Frontal cortex (tissue), 4 donors: ENCODE data around the gene NYAP1. TPM values are rescaled to one million over a fixed set of nuclear protein-coding genes. Genes with fewer than 3 reads are reported as not detected.
"Not testable (repeated sequence)": the region's sequence is repeated elsewhere in the genome, so short reads cannot be mapped to it uniquely, and the experiment has no call there.

ENCODE experiments used
- DNase-seq, 2 donors: peaks; one replicate each; pipeline ENCODE4 v3.0.0; 2012; ENCODE audit warnings: low spot score in 2 of 2
- FAIRE-seq: peaks from 2 replicates; lab custom pipeline; 2012; peaks lifted over from hg19 to GRCh38; lab: Jason Lieb, UNC
- total RNA-seq: library from RNA; depleted of rRNA; stranded (reverse); fragments of >200 nt; gene quantifications from one replicate; pipeline ENCODE4 v1.2.3, GENCODE V29; 2014
- donor health status: control.
- donor health status: control.
- donor health status: control.

The NYAP1 gene
- total RNA-seq, 1 donor from 2014 or later = 55.0 TPM

- peak; percentile 92 for DNase-seq
- FAIRE-seq = no peak
Observed at GRCh38 chr7:100478958-100479660, 4.6 kb upstream of the NYAP1 start, which contains the start of gene TSC22D4. Gene TSC22D4, minus strand, starts transcription at chr7:100479214. Its CDS starts 1,176 bp downstream, at chr7:100478038.

DNA sequence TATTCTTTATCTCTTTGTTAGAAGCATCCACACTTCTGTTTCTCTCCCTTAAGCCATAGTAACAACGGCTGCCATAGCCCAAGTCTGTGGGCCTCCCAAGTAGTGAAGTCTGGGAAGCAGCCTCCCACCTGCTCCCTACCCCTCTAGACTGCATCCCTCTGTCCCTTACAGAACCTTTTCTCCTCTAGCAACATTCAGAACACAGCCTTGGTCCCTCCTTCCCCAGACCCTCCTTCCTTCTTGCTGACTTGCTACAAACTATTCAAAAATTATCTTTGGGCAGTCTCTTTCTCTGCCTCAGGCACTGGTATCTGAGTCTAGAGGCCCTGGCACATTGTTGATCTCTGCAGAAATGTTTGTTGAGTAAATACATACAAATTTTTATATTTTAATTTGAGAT lies 2.3 kb upstream of the NYAP1 start:
- no peak for FAIRE-seq
- no peak for DNase-seq

DNA sequence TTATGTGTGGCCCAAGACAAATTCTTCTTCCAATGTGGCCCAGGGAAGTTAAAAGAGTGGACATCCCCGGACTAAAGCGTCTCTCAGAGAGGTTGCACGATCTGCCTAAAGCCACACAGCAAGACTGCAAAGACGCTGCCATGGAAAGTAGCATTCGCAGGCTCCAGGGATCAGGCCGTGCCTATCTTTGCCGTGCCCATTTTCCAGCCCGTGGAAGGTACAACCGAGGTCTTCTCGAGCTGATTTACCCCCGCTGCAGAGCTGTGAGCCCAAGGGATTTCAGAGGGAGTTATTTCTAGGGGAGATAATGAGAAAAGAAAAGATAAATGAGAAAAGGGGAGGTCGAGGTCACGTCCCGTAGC lies 1.0 kb upstream of the NYAP1 start:
- DNase-seq = no peak
- FAIRE-seq = no peak

- no peak for FAIRE-seq
- DNase-seq = peak; percentile 83
Observed at GRCh38 chr7:100483090-100483721, 521 bp upstream of the NYAP1 start.

GRCh38 chr7:100484673-100485045 lies 932 bp downstream of the NYAP1 start:
- FAIRE-seq (no peak), DNase-seq (peak; percentile 19 to 22)

DNA sequence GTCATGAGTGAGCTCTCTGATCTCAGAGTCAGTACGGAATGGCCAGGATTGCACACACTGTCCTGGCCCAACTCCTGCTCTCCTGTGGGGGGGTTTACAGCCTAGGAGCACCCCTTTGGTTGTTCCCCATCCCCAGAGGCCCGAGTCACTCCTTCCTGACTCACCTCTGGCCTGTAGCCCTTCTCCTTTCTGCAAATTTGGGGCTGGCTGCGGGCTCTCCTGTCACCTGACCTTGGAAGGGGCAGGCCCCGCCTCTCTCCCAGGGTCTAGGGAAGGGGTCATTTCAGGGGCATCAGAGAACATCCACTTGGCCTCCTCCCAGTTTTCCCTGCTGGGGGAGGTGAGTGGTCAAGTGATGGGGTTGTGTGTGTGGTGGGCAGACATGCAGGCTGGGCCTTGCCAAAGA lies 1.7 kb downstream of the NYAP1 start:
- DNase-seq = peak in 1 of 2 donors; percentile 6
- no peak for FAIRE-seq

- FAIRE-seq = no peak
- peak in 1 of 2 donors; percentile 5 for DNase-seq
Observed at GRCh38 chr7:100486111-100486636, 2.4 kb downstream of the NYAP1 start.

GRCh38 chr7:100486753-100487446 lies 3.2 kb downstream of the NYAP1 start:
- DNase-seq (peak; percentile 46 to 48), FAIRE-seq (no peak)

DNA sequence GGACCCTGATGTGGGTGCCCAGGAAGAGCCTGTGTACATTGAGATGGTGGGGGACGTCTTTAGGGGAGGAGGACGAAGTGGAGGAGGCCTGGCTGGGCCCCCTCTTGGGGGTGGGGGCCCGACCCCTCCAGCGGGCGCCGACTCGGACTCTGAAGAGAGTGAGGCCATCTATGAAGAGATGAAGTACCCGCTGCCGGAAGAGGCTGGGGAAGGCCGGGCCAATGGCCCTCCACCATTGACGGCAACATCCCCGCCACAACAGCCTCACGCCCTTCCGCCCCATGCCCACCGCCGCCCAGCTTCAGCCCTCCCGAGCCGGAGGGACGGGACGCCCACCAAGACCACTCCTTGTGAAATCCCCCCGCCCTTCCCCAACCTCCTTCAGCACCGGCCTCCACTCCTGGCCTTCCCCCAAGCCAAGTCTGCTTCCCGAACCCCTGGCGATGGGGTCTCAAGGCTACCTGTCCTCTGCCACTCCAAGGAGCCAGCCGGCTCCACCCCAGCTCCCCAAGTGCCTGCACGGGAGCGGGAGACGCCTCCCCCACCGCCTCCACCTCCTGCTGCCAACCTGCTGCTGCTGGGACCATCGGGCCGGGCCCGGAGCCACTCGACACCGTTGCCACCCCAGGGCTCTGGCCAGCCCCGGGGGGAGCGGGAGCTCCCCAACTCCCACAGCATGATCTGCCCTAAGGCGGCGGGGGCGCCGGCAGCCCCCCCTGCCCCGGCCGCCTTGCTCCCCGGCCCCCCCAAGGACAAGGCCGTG lies 4.8 kb downstream of the NYAP1 start:
- DNase-seq (peak in 1 of 2 donors; percentile 19), FAIRE-seq (no peak)

- no peak for FAIRE-seq
Observed at GRCh38 chr7:100489121-100489520, 5.4 kb downstream of the NYAP1 start.

DNA sequence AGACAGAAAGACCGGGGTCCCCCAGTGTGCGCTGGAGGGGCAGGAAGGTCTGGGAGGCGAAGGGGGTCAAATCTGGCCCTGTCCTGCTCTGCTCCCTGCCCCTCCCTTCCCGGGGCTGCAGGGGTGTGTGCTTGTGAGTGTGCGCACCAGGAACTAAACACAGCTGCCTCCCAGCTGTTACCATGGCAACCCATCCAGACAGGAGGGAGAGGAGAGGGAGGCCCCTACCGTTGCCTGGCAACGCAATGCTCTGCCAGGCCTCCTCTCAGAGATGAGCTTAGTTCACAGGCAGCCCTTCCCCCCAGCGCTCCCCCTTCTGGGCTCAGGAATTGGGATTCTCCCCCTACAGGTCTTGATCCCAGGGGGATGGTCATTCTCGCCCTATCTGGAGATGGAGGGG lies 6.1 kb downstream of the NYAP1 start:
- DNase-seq = peak; percentile 99 to 100
- no peak for FAIRE-seq

More at GRCh38 chr7:100489121-100489520, 5.4 kb downstream of the NYAP1 start:
- DNase-seq = peak in 1 of 2 donors; percentile 14

DNA sequence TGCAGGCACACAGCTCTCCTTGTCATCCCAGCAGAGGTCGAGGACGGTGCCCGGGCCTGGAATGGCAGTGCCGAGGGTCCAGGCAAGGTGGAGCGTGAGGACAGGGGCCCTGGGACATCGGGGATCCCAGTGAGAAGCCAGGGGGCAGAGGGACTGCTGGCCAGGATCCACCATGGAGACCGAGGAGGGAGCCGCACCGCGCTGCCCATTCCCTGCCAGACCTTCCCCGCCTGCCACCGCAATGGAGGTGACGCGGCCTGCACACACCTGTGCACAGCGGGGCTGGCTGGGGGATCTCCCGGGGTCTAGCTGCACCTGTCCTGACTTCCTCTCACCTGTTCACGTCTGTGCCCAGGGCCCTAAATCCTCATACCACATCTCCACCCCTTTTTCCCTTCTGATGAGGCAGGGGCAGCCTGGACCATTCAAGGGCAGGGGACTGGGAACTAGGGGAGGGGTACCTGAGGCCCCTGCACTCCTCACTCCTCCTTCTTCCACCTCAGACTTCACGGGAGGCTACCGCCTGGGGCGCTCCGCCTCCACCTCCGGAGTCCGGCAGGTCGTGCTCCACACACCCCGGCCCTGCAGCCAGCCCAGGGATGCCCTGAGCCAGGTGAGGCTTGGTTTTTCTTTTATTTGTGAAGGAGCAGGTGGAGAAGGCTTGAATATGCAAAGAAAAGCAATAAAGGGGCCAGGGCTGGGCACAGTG lies 6.9 kb downstream of the NYAP1 start:
- DNase-seq = peak; percentile 10 to 11
- no peak for FAIRE-seq

GRCh38 chr7:100491192-100491578 lies 7.5 kb downstream of the NYAP1 start:
- no peak for DNase-seq
- FAIRE-seq = no peak

- DNase-seq = no peak
- no peak for FAIRE-seq
Observed at GRCh38 chr7:100492738-100493475, 9.2 kb downstream of the NYAP1 start.

- FAIRE-seq = no peak
- DNase-seq = peak in 1 of 2 donors; percentile 54
Observed at GRCh38 chr7:100493476-100494264, 9.9 kb downstream of the NYAP1 start.

DNA sequence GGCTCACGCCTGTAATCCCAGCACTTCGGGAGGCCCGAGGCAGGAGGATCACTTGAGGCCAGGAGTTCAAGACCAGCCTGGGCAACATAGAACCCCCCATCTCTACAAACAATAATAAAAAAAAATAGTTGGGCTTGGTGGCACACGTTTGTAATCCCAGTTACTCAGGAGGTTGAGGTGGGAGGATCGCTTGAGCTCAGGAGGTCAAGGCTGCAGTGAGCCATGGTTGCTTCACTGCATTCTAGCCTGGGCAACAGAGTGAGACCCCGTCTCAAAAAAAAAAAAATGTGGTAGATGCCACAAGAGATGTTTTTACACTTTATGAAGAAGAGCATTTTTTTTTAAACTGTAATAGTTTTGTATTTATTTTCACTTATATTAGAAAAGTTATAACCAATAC lies 12.8 kb downstream of the NYAP1 start:
- DNase-seq (no peak), FAIRE-seq (no peak)

GRCh38 chr7:100500743-100501142 lies 17.0 kb downstream of the NYAP1 start:
- not testable (repeated sequence) for FAIRE-seq, DNase-seq

GRCh38 chr7:100504031-100504430 lies 20.3 kb downstream of the NYAP1 start:
- DNase-seq, FAIRE-seq: not testable (repeated sequence)
